ENCODE results near the gene AKAP13. TPM values are rescaled to one million over a fixed set of nuclear protein-coding genes. Genes with fewer than 3 reads are reported as not detected.

AKAP13 gene
- total and polyA plus RNA-seq, 2 donors (not counting 1 experiment from before 2014, with no cell fraction given) = 73.8 to 358 TPM

DNA sequence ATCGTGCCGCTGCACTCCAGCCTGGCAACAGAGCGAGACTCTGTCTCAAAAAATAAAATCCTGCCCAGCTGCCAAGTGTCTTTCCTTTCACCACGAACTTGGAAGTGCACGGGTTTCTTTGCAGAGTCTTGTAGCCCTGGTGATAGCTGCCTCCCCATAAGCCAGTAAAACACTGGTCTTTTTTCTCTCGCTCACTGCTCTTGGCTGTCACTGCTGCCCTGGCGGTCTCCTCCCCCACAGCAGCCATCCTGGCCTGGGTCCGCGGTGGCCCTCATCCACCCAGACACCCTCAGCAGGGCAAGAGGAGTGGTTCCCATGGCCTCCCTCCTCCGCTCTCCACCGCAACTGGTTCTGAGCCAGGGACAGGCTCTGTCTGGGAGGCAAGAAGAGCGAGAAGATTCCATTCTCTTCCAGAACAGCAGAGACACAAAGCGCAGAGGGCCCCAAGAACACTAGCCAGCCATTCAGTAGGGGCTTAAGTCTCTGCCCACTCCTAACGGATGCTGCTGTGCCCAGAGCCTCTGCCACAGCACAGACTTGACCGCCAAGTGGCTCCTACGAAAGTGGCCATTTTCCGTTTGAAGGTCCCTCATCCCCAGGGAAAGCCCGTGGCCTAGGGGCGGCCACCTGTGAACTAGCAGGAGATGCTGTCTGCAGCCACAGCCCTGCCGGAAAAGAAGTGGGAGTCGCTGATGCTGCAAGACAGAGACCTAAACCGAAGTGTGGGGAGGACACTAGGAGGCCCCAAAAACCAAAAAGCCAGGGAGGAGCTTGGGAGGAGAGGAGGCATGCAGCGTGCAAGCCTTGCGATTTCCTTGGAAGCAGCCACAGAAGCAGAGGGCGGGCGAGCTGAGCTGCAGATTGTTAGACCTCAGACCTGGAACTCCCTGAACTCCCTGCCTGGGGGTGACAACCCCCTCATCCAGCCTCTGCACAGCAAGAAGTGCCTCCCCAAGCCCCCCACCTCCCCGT, 370.2 kb downstream of the AKAP13 start:
- Histone ChIP-seq H3K4me2 (replicated peaks; ENCODE audit: low read depth, low read length, poor library complexity, severe bottlenecking) (no peak overlapping the region), H4K20me1 (ENCODE audit: control insufficient read depth, insufficient read depth, low read length, poor library complexity, severe bottlenecking) (peaks cover 31% of the 10 kb centered on the region), H3K79me2 (ENCODE audit: control insufficient read depth, insufficient read depth, low read length) (no peaks in the 10 kb centered on the region), H3K36me3 (replicated peaks in 1 of 2; ENCODE audit: control extremely low read depth in 1 of 2, control insufficient read depth in 1 of 2, extremely low read depth in 1 of 2, insufficient read depth in 2 of 2, low read length in 1 of 2) (peaks cover 0 to 36% of the 10 kb centered on the region in 2 experiments), H3K4me3 (ENCODE audit: control extremely low read depth in 1 of 5, extremely low read depth in 1 of 5, insufficient read depth in 1 of 5, low read depth in 2 of 5, low read length in 4 of 5) (no peak overlapping the region), H2AFZ (ENCODE audit: insufficient read depth, low read depth, low read length, poor library complexity, severe bottlenecking) (no peak overlapping the region), H3K9ac (ENCODE audit: low read length) (no peak overlapping the region), H3K9me3 (ENCODE audit: control extremely low read depth in 1 of 3, control insufficient read depth in 2 of 3, insufficient read depth in 1 of 3, low read length in 2 of 3) (no peaks in the 10 kb centered on the region), H3K4me1 (ENCODE audit: control insufficient read depth in 2 of 2, insufficient read depth in 2 of 2, low read length in 2 of 2) (no peaks in the 10 kb centered on the region), H3K27me3 (replicated peaks in 1 of 4; ENCODE audit: control extremely low read depth in 1 of 4, control insufficient read depth in 3 of 4, insufficient read depth in 4 of 4, low read length in 3 of 4) (no peaks in the 10 kb centered on the region), H3K27ac (ENCODE audit: low read length in 2 of 2) (no peak overlapping the region)
- Mint-ChIP-seq H3K27me3 (no peaks in the 10 kb centered on the region), H3K27ac (no peak overlapping the region), H3K9me3 (ENCODE audit: insufficient read depth) (no peaks in the 10 kb centered on the region), H3K4me3 (no peak overlapping the region), H3K4me1 (peaks cover 2% of the 10 kb centered on the region)
- WGBS (ENCODE audit: insufficient coverage) = 76% methylated on average over 27 of the region's 27 CpGs
- ChIA-PET CTCF (interaction anchor here (1.5 kb wide), 1 partner anchor 12 kb away, joined by 4 read pairs; no protein-coding TSS in a partner anchor), POLR2A (no interaction called here)
- TF ChIP-seq, protein P1, sequence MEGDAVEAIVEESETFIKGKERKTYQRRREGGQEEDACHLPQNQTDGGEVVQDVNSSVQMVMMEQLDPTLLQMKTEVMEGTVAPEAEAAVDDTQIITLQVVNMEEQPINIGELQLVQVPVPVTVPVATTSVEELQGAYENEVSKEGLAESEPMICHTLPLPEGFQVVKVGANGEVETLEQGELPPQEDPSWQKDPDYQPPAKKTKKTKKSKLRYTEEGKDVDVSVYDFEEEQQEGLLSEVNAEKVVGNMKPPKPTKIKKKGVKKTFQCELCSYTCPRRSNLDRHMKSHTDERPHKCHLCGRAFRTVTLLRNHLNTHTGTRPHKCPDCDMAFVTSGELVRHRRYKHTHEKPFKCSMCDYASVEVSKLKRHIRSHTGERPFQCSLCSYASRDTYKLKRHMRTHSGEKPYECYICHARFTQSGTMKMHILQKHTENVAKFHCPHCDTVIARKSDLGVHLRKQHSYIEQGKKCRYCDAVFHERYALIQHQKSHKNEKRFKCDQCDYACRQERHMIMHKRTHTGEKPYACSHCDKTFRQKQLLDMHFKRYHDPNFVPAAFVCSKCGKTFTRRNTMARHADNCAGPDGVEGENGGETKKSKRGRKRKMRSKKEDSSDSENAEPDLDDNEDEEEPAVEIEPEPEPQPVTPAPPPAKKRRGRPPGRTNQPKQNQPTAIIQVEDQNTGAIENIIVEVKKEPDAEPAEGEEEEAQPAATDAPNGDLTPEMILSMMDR (IDR thresholded peaks at IDR 0.05) = no peak
- TF ChIP-seq EZH2 (IDR thresholded peaks at IDR 0.05; ENCODE audit: borderline replicate concordance, insufficient read depth, low read depth, low read length, poor library complexity, severe bottlenecking) = no peak
- DNase-seq (no peak), ATAC-seq (ENCODE audit: low read depth) (no peak)
- intact Hi-C loops (cut with micrococcal nuclease) = no loop called here

Measured in B cell (primary cell).